GM06990 (cell line): ENCODE measurements around the gene CLGN.

Experiments
- DNase-seq: peaks from one replicate; pipeline ENCODE4 v3.0.0-alpha.2; 2011; ENCODE audit not compliant: insufficient read length; ENCODE audit errors: extremely low read depth
- H3K27me3 ChIP-seq: replicated peaks from 2 replicates; pipeline ENCODE4 v1.6.0; 2011; ENCODE audit warnings: low read length; ENCODE audit not compliant: control insufficient read depth, insufficient read depth
- H3K36me3 ChIP-seq: 2 replicates; pipeline ENCODE4 v1.5.1; 2011; ENCODE audit warnings: low read length; ENCODE audit not compliant: control insufficient read depth, insufficient read depth
- H3K4me3 ChIP-seq: replicated peaks from 2 replicates; pipeline ENCODE4 v1.5.1; 2011; ENCODE audit warnings: low read depth, mild to moderate bottlenecking, control low read depth, low read length
- TF ChIP-seq, protein P1 (sequence below): IDR thresholded peaks from 2 replicates; pipeline ENCODE4 v1.5.1; 2011; ENCODE audit warnings: low read length, control low read depth, mild to moderate bottlenecking, inconsistent platforms; ENCODE audit not compliant: insufficient read depth, poor library complexity, severe bottlenecking

CLGN gene

DNA sequence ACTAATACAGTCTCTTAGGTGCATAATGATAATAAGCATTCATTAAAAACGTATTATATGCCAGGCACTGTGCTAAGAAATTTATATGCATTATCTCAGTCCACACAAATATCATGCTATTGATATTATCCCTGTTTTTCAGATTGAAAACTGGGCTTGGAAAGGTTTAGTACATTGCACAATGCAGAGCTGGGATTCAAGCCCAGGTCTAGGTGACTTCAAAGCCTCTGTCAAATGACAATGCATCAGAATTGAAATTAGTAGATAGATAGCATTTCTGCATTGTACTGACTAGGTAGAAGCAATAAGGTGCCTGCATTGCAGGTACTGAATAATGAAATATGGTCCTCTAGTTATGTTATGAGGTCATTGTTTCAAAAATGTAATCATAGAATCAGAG is 72.2 kb downstream of the CLGN start:
- TF ChIP-seq, protein P1, sequence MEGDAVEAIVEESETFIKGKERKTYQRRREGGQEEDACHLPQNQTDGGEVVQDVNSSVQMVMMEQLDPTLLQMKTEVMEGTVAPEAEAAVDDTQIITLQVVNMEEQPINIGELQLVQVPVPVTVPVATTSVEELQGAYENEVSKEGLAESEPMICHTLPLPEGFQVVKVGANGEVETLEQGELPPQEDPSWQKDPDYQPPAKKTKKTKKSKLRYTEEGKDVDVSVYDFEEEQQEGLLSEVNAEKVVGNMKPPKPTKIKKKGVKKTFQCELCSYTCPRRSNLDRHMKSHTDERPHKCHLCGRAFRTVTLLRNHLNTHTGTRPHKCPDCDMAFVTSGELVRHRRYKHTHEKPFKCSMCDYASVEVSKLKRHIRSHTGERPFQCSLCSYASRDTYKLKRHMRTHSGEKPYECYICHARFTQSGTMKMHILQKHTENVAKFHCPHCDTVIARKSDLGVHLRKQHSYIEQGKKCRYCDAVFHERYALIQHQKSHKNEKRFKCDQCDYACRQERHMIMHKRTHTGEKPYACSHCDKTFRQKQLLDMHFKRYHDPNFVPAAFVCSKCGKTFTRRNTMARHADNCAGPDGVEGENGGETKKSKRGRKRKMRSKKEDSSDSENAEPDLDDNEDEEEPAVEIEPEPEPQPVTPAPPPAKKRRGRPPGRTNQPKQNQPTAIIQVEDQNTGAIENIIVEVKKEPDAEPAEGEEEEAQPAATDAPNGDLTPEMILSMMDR, result no peak
- Histone ChIP-seq H3K27me3 (no peaks in the 10 kb centered on the region; the same call in none of the 2 replicates), H3K36me3 (no peaks in the 10 kb centered on the region), H3K4me3 (no peak overlapping the region)
- DNase-seq, result no peak

DNA sequence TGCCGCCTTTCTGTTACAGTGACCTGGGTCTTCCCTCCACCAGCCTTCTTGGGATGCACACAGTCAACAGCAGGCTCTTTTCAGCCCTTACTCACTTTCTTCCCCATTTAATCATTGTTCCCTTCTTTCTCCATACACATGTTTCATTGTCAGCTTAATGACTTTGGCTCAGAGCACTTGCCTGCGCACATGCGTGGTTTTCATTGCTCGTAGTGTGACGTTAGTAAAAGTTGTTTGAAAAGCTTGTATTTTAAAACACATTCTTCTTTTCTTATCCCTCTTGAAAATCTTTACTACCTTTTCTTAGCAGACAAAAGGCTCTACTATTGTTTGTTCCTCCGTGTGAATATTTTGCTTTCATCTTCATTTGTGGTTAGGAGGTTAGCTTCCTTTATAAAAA is 73.7 kb downstream of the CLGN start:
- TF ChIP-seq, protein P1, result no peak
- no peak for DNase-seq
- no peak overlapping the region for H3K4me3 ChIP-seq
- no peaks in the 10 kb centered on the region for H3K36me3 ChIP-seq
- no peaks in the 10 kb centered on the region; the same call in none of the 2 replicates for H3K27me3 ChIP-seq

DNA sequence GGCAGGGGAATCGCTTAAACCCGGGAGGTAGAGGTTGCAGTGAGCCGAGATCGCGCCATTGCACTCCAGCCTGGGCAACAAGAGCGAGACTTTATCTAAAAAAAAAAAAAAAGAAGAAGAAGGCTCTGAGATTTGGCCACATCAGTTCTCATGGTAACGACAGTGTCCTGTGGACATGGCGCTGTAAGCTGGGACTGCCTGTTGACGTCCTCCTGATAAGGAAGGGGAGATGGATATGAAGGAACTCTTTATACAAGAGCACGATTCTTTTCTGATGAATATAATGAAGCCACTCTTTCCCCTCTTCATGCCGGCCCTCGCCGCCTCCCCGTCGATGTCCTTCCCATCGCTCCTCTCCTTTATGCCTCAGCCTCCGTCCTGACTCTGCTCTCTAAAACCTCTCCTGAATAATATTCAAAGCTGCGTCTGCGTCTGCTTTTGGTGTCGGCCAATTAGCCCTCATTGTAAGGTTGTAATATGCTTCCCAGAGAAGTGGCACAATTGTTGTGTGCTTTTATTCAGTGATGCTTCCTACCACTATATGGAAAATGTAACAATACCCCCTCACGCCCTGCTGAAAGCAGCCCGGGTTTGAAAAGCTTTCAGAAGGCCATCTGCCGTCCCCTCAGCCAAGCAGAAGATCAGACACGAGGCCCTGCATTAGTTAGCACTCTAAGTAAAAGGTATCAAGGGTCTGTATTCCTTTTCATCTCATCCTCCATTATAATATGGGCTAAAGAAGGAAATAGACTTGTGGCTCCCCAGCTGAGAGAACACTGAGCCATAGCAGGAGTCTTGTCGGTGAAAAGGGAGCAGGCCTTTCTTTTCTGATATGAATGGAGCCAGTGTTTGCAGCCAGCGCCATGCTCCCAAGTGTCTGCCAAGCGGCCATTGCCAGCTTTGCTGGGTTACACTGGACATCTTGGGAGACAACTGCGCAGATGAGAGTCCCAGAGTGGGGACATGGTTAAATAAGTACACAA is 76.1 kb downstream of the CLGN start:
- Histone ChIP-seq H3K27me3 (no peaks in the 10 kb centered on the region; the same call in 1 of the 2 replicates), H3K4me3 (no peak overlapping the region), H3K36me3 (no peaks in the 10 kb centered on the region)
- TF ChIP-seq, protein P1, result no peak
- DNase-seq, result no peak

DNA sequence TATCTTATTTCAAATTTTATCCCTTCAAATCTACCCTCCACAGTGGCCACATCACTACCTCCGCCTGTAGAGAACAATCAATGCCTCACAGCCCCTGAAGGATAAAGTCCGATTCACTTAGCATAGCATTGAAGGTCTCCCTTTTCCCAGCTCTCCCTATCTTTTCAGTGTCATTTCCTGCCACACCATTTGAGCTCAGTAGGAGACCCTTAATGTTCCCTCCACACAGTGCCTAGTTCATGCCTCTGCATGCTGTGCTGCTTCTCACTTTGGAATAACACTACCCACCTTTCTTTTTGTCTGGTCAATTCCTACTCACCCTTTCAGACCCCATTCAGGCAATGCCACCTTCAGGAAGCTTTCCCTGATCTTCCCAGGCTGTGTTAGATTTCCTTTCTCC is 77.6 kb downstream of the CLGN start:
- no peak overlapping the region for H3K4me3 ChIP-seq
- TF ChIP-seq, protein P1, result no peak
- no peak for DNase-seq
- H3K27me3 ChIP-seq, result no peaks in the 10 kb centered on the region; the same call in 1 of the 2 replicates
- no peaks in the 10 kb centered on the region for H3K36me3 ChIP-seq

DNA sequence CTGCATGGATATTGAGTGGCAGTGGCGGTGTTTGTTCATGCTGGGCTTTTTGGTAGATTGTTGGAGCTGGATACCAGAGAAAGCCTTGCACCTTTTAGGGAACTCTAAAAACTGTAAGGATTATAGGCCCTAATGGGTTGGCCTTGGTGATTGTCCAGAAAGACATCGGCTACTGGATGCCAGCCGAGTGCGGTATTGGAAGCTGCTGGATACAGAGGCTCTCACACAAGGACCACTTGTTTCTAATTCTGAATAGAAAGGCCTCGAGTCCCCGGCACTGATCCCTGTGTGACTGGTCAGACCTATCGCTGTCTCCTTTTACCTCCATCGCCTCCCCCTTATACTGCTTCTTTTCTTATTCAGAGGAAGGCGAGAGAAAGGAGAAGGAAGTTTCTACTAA is 81.3 kb downstream of the CLGN start:
- Histone ChIP-seq H3K4me3 (no peak overlapping the region), H3K36me3 (no peaks in the 10 kb centered on the region), H3K27me3 (no peaks in the 10 kb centered on the region)
- DNase-seq, result no peak
- TF ChIP-seq, protein P1, result no peak

DNA sequence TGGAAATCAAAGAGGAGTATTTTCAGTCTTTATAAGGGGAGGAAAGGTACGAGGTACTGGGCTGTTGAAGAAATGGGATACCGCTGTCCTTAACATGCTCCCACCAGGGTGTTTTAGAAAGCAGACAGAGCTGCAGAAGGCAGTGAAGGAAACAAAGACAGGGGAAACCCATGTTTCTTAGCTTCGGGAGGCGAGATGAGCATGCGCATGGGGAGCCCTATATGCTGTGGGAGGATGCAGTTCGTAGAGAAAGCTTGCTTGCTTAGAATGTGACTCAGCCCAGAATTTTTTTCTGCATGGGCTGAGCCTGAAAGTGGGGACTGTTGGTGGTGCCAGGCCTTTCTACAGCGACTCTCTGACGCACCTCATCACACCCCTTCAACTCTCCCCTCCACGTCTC is 82.8 kb downstream of the CLGN start:
- DNase-seq, result no peak
- TF ChIP-seq, protein P1, result no peak
- no peaks in the 10 kb centered on the region for H3K27me3 ChIP-seq
- H3K36me3 ChIP-seq, result no peaks in the 10 kb centered on the region
- H3K4me3 ChIP-seq, result no peak overlapping the region
